HepG2 (cell line): Measurements from ENCODE around the gene PKP4.

Source experiments
- EZH2 ChIP-seq: conservative IDR thresholded peaks from 2 replicates; pipeline ENCODE4 v1.6.1; 2012; ENCODE audit warnings: mild to moderate bottlenecking, low read depth, low read length, moderate library complexity
- FOXC1 ChIP-seq: sonication (generic); formaldehyde crosslinking; IDR thresholded peaks from 2 replicates; pipeline ENCODE4 v1.8.0; 2022; ENCODE audit warnings: mild to moderate bottlenecking, missing genetic modification reagents, borderline replicate concordance
- FOXJ3 ChIP-seq: sonication (generic); formaldehyde crosslinking; IDR thresholded peaks from 2 replicates; pipeline ENCODE4 v1.4.0; 2020; ENCODE audit warnings: missing genetic modification reagents, mild to moderate bottlenecking, borderline replicate concordance
- GTF2F1 ChIP-seq: fragments of 150-350 bp; IDR thresholded peaks from 2 replicates; pipeline ENCODE4 v1.6.1; 2014; ENCODE audit warnings: low read length
- HDAC6 ChIP-seq: fragments of 200-600 bp; sonication (generic); IDR thresholded peaks from 2 replicates; pipeline ENCODE4 v1.7.0; 2017; ENCODE audit warnings: mild to moderate bottlenecking, antibody characterized with exemption, low read length, low read depth
- IRF2 ChIP-seq: IDR thresholded peaks from 2 replicates; pipeline ENCODE4 v1.6.1; 2018; ENCODE audit warnings: missing genetic modification reagents, missing compliant biosample characterization
- JUN ChIP-seq: sonication (generic); formaldehyde crosslinking; IDR thresholded peaks from 2 replicates; pipeline ENCODE4 v1.4.0; 2020; ENCODE audit warnings: mild to moderate bottlenecking, missing genetic modification reagents
- JUND ChIP-seq: sonication (generic); formaldehyde crosslinking; IDR thresholded peaks from 2 replicates; pipeline ENCODE4 v1.8.0; 2022; ENCODE audit warnings: mild to moderate bottlenecking, missing genetic modification reagents
- KAT7 ChIP-seq: IDR thresholded peaks from 2 replicates; pipeline ENCODE4 v1.6.1; 2018; ENCODE audit warnings: borderline replicate concordance, missing compliant biosample characterization
- REL ChIP-seq: sonication (generic); formaldehyde crosslinking; conservative IDR thresholded peaks from 2 replicates; pipeline ENCODE4 v1.8.0; 2022; ENCODE audit warnings: mild to moderate bottlenecking, missing genetic modification reagents, moderate library complexity
- SP2 ChIP-seq: sonication (generic); formaldehyde crosslinking; IDR thresholded peaks from 2 replicates; pipeline ENCODE4 v1.5.1; 2020; ENCODE audit warnings: mild to moderate bottlenecking, missing genetic modification reagents
- ZNF20 ChIP-seq: sonication (generic); formaldehyde crosslinking; IDR thresholded peaks from 2 replicates; pipeline ENCODE4 v1.4.0; 2020; ENCODE audit warnings: mild to moderate bottlenecking, moderate library complexity, missing genetic modification reagents
- TF ChIP-seq, protein P1 (sequence below): sonication (generic); formaldehyde crosslinking; IDR thresholded peaks from 2 replicates; pipeline ENCODE4 v1.5.0; 2020; ENCODE audit warnings: mild to moderate bottlenecking, missing genetic modification reagents, moderate library complexity

- TF ChIP-seq ZNF20 (no peak), FOXC1 (CRISPR knock-in tag) (no peak), JUND (CRISPR knock-in tag) (no peak), EZH2 (no peak), SP2 (CRISPR knock-in tag) (no peak), GTF2F1 (no peak), KAT7 (no peak), JUN (CRISPR knock-in tag) (no peak), FOXJ3 (CRISPR knock-in tag) (no peak), IRF2 (CRISPR knock-in tag) (no peak), REL (CRISPR knock-in tag) (no peak), HDAC6 (no peak)
- TF ChIP-seq, protein P1, sequence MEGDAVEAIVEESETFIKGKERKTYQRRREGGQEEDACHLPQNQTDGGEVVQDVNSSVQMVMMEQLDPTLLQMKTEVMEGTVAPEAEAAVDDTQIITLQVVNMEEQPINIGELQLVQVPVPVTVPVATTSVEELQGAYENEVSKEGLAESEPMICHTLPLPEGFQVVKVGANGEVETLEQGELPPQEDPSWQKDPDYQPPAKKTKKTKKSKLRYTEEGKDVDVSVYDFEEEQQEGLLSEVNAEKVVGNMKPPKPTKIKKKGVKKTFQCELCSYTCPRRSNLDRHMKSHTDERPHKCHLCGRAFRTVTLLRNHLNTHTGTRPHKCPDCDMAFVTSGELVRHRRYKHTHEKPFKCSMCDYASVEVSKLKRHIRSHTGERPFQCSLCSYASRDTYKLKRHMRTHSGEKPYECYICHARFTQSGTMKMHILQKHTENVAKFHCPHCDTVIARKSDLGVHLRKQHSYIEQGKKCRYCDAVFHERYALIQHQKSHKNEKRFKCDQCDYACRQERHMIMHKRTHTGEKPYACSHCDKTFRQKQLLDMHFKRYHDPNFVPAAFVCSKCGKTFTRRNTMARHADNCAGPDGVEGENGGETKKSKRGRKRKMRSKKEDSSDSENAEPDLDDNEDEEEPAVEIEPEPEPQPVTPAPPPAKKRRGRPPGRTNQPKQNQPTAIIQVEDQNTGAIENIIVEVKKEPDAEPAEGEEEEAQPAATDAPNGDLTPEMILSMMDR (CRISPR knock-in tag): no peak
These were observed 40.2 kb downstream of the PKP4 start for GRCh38 chr2:158496986-158497385.
